NK-92 (cell line): ENCODE data around the gene MTA1.

Source experiments
- DNase-seq: peaks from one replicate; lab custom pipeline; 2025; ENCODE audit not compliant: unreplicated experiment; lab: John Stamatoyannopoulos, UW

MTA1 gene

DNA sequence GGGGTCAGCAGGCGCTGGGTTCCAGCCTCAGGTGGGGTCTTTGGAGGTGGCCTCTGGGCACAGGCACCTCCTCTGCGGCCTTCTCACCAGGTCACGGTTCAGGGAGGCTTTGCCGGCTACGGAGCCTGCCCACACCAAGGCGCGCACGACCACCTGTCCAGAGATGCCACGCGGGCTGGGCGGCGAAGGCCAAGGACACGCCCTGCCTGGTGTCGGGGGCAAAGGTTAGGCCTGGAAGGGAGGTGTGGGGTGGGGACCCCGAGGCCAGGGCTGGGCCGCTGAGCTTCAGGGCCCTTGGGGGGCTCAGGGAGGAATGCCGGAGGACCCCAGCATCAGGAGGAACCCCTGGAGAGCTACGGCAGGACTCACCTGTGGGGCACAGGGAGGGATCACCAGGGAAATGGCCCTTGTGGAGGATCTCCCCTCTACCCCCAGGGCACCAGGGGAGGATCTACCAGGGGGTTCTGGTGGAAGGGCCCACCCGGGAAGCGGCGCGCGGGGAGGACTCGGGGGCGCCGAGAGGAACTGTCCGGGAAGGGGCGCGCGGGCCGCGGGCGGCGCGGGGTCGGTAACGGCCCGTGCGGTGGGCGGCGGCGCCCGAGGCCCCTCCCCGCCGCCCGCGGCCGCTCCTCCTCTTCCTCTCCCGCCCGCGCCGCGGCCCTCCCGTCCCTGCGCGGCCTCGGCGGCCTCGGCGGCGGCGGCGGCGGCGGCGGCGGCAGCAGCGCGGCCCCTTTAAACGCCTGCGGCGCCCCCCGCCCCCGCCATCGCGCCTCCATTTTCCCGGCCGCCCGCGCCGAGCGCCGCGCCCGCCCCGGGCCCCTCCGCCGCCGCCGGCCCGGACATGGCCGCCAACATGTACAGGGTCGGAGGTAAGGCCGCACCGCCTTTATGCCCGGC, at the start of gene MTA1:
TSS of gene MTA1 (plus strand) at position 633 of the 897 bp plus-strand sequence. CDS start at position 842, 209 bp downstream.
- DNase-seq = no peak

DNA sequence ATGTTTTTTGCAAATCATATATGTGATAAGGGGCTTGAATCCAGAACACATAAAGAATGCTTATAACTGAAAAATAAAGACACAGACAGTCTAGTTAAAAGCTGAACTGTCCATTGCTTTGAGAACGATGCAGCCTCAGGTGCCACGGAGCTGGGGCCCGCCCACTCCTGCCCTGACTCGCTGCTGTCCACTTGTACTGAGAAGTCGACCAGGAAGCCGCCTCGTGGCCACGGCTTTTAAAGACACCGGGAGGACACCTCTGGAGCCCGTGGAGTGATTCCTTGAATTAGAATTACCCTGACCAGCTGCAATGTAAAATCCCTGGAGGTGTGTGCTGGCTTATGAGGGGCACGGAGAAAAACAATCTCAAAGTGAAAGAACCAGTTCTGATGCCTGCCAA, 45.2 kb upstream of the MTA1 start:
- DNase-seq = no peak

DNA sequence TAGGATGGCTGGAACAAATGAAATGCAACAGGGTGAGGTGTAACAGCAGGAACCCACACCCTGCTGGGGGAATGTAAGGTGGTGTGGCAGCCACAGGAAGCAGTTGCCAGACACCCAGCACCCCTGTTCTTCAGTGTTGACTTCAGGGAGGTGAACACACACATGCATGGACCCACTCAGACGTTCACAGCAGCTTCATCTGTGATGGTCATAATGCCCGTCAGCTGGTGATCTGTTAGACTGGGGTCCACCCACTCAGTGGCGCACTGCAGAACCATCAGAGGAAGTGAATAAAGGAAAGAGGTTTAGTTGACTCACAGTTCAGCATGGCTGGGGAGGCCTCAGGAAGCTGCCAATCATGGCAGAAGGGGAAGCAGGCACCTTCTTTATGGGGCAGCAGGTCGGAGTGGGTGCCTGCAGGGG, 44.0 kb upstream of the MTA1 start:
- no peak for DNase-seq

DNA sequence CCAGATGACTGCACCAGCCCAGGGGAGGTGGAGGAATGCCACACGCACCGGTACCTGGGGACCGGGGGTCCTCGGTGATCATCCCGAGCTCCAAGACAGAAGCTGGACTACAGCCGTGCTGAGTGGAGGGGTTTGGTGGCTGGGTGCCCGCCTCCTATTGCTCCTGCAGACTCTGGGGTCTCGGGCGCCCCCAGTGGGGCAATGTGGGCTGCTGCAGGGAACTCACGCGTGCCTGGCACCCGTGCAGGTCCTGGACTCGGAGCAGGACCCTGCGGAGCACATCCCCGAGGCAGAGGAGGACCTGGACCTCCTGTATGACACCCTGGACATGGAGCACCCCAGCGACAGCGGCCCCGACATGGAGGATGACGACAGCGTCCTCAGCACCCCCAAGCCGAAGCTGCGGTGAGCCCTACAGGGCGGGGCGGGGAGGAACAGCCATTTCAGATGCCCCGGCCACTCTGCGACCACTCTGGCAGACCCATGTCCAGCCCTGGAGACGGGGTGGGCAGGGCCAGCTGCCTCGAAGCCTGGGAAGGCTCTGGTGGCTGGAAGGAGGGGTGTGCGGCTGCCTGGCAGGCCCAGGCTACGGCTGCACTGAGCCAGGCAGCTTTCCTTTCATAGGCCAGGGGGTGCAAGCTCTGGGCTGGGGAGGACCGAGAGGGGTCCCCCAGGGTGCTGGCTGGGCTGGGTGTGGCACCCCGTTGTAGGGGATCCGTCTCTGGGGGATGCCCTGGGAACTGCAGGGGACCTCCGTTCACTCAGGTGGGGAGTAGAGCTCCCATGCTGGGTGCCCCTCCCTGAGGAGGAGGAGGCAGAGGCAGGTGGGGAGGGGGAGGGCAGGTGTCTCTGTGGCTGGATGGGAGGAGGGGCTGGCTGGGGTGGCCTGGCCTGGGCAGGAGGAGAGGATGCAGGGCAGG, 42.8 kb upstream of the MTA1 start:
- DNase-seq = no peak

DNA sequence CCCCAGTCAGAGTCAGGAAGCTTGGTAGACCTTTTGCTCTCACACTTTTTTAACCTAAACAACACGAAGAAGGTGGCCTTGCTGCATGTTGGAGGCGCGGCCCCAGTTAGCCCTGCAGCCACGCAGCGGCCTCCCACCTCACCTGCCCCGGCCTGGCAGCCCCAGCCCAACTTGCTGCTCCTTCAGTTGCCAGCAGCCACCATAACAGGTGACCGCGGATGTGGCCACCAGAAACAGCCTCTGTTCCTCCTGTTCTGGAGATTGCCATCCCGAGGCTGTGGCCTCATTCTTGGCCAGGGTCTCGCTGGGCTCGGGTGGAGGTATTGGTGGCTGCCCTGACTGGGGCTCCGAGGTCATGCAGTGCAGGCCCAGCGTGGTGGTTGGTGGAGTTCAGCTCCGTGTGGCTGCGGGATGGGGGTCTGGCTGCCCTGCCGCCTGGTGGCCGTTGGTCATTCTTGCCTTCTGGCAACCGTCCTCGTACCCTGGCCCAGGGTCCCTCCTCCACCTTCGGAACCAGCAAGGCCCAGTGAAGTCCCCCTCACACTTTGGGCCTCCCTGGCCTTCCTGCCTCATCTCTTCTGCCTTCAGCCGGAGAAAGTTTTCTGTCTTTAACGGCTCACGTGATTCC, 42.0 kb upstream of the MTA1 start:
- DNase-seq = no peak

DNA sequence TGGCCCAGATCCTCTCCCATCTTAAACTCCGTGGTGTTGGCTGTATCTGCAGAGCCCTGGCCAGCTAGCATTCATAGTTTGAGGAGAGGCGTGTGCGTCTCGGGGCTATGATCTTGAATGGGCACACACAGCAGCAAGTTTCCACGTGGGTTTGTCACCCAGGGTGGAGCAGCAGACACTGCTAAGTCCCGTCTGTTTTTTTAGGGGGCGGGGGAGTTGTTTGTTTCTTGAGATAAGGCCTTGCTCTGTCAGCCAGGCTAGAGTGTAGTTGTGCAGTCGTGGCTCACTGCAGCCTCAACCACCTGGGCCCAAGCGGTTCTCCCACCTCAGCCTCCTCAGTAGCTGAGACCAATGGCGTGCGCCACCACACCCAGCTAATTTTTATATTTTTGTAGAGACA, 41.4 kb upstream of the MTA1 start:
- no peak for DNase-seq

DNA sequence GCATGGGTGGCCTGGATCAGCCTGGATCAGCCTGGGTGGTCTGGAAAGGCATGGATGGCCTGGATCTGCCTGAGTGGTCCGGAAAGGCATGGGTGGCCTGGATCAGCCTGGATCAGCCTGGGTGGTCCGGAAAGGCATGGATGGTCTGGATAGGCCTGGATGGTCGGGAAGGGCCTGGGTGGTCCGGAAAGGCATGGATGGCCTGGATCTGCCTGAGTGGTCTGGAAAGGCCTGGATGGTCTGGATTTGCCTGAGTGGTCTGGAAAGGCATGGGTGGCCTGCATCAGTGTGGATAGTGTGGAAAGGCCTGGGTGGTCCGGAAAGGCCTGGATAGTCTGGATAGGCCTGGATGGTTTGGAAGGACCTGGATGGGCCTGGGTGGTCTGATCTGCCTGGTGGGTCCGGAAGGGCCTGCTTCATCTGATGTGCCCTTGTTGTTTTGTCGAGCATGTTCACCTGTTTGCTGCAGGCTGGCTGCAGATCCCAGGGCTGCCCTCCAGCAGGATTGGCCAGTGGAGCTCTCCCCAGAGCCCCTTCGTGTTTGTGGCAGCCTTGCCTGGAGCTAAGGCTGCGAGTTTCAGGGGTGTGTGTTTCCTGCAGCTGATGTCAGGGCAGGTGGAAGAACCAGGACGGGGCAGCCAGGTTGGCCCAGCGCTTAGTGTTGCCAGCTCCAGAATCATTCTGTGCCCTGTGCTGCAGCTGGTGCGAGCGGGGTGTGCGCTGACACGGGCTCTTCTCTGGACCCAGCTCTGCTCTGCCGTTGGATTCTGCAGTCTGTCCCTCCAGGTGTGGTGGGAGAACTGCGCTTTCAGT, 40.5 kb upstream of the MTA1 start:
- no peak for DNase-seq

DNA sequence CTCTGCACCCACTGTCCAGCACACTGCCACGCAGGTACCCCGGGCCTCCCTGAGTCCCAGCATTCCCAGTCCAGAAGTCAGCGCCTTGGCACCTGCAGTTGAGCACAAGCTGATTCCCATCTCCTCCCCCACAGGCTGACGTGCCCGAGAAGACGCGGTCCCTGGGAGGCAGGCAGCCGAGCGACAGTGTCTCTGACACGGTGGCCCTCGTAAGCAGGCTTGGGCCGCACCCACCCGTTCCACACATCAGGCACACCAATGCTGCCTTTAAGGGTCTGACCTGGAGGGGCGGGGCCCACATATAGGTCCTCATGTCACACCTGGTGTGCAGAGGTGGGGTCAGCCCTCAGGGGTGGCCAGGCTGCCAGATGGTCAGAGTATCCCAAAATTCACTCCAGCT, 39.7 kb upstream of the MTA1 start:
- no peak for DNase-seq

DNA sequence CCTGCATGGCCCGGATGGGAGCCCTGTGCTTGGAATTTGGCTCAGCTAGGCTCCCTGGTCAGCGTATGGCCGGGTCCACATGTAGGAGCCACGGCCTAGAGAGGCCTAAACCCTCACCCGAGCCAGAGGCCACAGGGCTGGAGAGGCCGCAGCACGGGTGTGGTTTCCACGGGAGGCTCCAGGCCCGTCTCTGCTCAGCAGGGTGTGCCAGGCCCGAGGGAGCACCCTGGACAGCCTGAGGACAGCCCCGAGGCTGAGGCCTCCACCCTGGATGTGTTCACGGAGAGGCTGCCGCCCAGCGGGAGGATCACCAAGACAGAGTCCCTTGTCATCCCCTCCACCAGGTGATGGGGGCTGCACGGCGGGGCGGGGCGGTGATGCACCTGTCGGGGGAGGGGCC, 38.9 kb upstream of the MTA1 start:
- no peak for DNase-seq

DNA sequence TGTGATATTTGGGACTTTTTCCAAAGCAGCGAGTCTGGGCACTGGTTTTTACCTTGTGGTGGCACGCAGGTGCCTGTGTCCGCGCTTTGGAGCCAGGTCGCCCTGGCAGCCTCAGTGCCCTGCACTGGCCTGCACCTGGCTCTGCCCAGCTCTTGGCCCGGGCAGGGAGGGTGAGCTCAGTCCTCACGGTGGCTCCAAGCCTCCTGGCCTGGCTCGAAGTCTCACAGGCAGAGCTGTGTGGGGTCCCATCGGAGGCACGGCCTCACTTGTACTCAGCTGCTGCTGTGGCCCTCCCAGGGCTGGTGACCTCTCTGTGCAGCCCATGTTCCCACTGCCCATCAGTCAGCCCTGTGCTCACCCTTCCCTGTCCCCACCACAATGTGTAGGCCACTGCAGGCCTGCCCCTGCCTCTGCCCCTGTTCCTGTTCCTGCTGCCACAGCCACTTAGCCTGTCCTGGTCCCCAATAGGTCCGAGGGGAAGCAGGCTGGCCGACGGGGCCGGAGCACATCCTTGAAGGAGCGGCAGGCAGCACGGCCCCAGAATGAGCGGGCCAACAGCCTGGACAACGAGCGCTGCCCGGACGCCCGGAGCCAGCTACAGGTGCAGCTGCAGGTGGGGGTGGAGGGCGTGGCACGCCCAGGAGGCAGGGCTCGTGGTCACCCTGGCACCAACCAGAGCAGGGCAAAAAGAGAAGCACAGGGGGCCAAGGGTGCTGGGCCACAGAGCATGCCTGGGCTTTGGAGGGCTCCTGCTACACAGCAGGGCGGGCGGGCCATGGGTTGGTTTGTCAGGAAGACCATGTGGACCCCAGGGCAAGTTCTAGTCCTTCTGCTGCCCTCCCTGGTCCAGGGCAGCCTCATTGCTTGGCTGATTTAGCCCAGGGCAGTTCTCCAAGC, 37.9 kb upstream of the MTA1 start:
- no peak for DNase-seq

DNA sequence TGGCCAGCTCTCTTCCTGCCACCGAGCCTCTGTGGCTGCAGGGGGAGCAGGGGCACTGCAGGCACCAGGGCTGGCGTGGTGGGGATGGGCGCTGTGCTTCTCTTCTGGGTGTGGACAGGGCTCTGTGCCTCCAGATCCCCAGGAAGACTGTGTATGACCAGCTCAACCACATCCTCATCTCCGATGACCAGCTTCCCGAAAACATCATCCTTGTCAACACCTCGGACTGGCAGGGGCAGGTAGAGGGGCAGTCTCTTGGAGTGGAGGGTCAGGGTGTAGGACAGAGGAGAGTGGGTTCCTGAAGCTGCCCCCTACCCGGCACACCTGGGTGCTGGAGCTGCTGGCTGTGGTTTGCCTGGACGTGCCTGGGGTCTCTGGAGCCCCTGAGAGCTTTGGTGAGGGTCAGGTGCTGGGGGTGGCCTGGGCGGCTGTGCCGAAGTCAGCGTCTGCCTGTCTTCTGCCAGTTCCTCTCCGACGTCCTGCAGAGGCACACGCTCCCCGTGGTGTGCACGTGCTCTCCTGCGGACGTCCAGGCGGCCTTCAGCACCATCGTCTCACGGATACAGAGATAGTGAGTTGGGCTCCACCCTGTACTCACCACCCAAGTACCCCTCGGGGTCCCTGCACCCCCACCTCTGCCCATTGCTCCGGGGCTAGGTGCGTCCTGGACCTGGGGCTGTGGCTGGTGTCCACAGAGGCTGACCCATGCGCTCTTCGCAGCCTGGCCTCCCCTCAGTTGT, 37.1 kb upstream of the MTA1 start:
- no peak for DNase-seq

DNA sequence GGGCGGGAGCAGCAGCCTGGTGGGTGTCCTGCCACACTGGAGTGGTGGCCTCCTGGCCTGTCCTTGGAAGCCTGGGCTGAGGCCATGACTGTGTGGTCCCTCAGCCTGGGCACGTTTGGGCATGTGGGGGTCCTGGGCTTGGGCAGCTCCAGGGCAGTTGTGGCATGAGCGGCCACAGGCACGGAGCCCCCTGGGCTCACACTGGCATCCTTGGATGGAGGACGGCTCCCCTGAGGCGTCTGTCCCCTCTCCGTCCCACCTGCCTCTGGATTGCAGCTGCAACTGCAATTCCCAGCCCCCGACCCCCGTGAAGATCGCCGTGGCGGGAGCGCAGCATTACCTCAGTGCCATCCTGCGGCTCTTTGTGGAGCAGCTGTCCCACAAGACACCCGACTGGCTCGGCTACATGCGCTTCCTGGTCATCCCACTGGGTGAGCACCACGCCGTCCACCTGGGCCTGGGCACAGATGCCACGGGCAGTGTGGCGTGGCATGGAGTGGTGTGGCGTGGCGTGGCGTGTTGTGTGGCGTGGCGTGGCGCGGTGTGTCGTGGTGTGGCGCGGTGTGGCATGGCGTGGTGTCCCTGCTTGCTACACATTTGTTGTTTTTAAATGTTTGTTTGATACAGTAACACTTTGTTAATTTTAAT, 36.4 kb upstream of the MTA1 start:
- no peak for DNase-seq

DNA sequence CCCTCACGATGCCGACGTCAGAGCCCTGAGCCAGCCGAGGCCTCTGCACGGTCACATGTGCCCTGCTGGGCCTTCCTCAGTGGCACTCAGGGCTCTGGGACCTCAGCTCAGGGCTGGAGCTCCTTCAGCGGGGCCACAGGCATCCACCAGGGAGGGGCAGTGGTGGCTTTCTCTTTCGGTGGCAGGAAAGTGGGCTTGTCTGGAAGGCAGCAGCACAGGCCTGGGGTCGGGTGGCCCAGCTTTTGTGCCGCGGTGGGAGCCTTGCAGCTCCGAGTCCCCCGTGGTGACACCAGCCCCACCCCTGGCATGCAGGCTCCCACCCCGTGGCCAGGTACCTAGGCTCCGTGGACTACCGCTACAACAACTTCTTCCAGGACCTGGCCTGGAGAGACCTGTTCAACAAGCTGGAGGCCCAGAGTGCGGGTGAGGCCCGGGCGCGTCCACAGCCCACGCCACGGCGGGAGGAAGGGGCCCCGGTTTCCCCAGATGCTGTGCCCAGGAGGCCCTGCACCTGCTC, 35.5 kb upstream of the MTA1 start:
- DNase-seq = no peak

DNA sequence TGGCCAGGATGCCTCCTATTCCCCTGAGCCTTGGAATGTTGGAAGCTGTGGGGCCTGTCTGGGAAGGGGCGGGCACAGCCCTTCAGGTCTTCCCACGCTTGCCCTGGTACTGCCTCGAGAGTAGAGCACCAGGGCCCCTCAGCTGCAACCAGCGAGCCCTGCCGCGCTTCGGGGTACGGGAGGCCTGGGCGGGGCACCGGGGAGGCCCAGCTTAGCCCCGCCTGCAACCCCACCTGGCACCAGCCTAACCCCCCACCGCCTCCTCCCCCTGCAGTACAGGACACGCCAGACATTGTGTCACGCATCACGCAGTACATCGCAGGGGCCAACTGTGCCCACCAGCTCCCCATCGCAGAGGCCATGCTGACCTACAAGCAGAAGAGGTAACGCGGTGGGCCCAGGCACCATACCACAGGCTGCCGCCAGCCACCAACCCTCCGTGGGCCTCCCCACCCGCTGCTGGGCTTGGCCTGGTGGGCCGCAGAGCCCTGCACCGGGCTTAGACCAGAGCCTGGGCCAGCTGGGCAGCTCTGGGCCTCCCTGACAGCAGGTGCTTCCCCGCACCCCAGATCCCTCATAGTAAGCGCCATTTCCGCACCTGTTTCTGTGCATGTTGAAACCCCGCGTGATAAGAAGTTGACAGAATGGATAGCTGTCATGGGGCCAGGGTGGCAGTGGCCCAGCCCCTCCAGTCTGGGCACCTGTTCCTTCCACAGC, 34.9 kb upstream of the MTA1 start:
- no peak for DNase-seq

DNA sequence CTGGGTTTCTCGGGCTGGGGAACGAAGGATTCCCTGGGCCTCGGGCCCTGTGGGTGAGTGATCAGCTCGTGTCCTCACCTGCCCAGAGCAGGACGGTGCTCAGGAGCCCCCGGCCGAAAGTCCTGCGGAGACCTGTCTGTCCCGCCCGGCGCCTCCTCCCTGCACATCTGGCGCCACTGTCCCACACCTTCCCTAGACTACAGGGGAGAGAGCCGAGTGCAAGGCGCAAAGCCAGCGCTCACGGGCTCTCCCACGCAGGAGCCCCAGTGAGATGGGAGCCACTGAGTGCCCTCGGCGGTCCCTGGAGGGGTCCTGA, 34.3 kb upstream of the MTA1 start:
- no peak for DNase-seq

DNA sequence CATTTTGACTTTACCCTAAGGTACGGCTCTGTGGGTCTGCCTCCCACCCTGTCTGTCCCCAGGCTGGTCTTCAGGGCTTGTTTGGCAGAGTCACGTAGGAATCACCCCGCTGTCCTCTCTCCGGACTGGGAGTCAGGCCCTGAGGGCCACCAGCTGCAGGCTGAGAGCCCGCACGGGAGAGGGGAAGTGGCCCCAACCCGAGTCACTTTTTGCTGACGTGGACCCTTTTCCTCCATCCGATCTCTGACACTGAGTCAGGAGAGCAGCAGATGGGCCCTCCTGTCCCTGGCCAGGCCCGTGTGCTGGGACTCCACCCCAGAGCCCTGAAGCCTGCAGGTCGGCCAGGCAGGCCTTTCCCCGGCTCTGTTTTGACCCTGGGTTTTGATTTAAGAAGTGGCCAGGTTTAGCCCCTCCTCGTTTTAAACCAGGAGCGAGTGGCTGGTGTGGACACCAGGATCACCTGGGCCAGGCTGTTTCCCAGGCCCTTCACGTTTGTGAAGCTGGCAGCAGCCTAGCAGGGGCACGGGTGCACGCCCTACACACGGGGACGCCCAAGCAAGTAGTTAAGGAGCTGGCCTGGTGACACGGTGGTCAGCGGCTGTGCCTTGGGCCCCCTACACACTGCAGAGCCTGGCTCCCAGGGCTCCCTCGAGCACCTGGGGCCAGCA, 33.8 kb upstream of the MTA1 start:
- no peak for DNase-seq
